ENCODE measurements around the gene ZDHHC6. TPM values are rescaled to one million over a fixed set of nuclear protein-coding genes. Genes with fewer than 3 reads are reported as not detected.

The ZDHHC6 gene
- total and polyA plus RNA-seq, 10 of the 15 experiments (the other 5 are each of a cell fraction or from before 2014, with no cell fraction given): 23.8 to 59.4 (median 35.6) TPM

DNA sequence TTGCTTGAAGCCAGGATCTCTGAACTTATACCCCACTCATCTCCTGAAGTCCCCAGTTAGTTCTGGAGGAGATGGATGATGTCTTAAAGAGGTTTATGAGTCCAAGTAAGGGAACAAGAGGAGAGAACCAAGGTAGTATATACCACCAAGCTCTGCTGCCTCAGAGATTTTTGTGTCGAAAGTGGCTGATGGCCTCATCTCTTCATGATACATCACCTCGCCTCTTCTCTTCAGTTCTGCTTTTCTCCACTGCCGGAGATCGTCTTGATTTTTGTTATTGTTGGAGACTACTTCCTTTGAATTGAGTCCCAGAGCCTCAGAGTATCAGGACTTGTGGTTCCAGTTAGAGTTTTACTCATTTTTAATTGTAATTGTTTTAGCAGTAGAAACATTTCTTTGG, 2.2 kb upstream of the ZDHHC6 start:
- in situ Hi-C loops (cut with MboI): no loop called here

More for the DNA sequence above, 2.2 kb upstream of the ZDHHC6 start:
- no peak overlapping the region for H2AFZ ChIP-seq (ENCODE audit: control insufficient read depth, low read depth, low read length)
- ChIA-PET POLR2A (no interaction called here), CTCF (interaction anchor here (1.1 to 1.2 kb wide), 2 partner anchors 14 to 23 kb away, joined by 4 to 9 read pairs; no protein-coding TSS in a partner anchor), RAD21 (ENCODE audit: unreplicated experiment) (no interaction called here), SMC1A (ENCODE audit: uncharacterized antibody, unreplicated experiment) (no interaction called here)
- FAIRE-seq: no peak
- H3K27me3 ChIP-seq (replicated peaks in 1 of 2; ENCODE audit: control insufficient read depth in 2 of 2, insufficient read depth in 2 of 2, low read length in 1 of 2): no peaks in the 10 kb centered on the region
- ATAC-seq: no peak
- H3K4me2 ChIP-seq (ENCODE audit: control insufficient read depth, insufficient read depth): peak overlapping the region; percentile 80
- H3K4me3 ChIP-seq: no peak overlapping the region
- H3K79me2 ChIP-seq (ENCODE audit: control insufficient read depth, insufficient read depth, low read length): peaks cover 55% of the 10 kb centered on the region
- H3K9me3 ChIP-seq (replicated peaks; ENCODE audit: control insufficient read depth, insufficient read depth, low read length): no peaks in the 10 kb centered on the region
- H3K36me3 ChIP-seq (ENCODE audit: control insufficient read depth in 2 of 2, insufficient read depth in 2 of 2, low read length in 1 of 2): peaks cover 0 to 6% of the 10 kb centered on the region in 2 experiments; a peak in 2 of 4 replicates
- no peak overlapping the region for H3K9ac ChIP-seq (ENCODE audit: control insufficient read depth, insufficient read depth, low read length)
- no peak for TF ChIP-seq ZNF217 (IDR thresholded peaks at IDR 0.05)
- TF ChIP-seq ZSCAN29 (IDR thresholded peaks at IDR 0.05): no peak
- TF ChIP-seq SREBF1 (IDR thresholded peaks at IDR 0.05; ENCODE audit: low read length): no peak
- TF ChIP-seq BHLHE40 (IDR thresholded peaks at IDR 0.05; ENCODE audit: borderline replicate concordance in 1 of 2, low read depth in 2 of 2, low read length in 1 of 2): no peak
- TF ChIP-seq, protein P1, sequence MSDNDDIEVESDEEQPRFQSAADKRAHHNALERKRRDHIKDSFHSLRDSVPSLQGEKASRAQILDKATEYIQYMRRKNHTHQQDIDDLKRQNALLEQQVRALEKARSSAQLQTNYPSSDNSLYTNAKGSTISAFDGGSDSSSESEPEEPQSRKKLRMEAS (IDR thresholded peaks at IDR 0.05; ENCODE audit: low read depth, low read length): no peak
- no peak for TF ChIP-seq ZBTB33 (IDR thresholded peaks at IDR 0.05)
- no peak for TF ChIP-seq MEF2A (IDR thresholded peaks at IDR 0.05; ENCODE audit: insufficient read depth, low read depth, low read length)
- TF ChIP-seq ZNF24 (IDR thresholded peaks at IDR 0.05): no peak
- TF ChIP-seq TBL1XR1 (IDR thresholded peaks at IDR 0.05; ENCODE audit: low read depth, low read length): no peak
- DNase-seq (ENCODE audit: low read depth, low spot score): no peak
- BruUV-seq (replicated peaks): no TSS peak
- WGBS (ENCODE audit: insufficient coverage, insufficient replicate concordance, low lambda C conversion rate, missing lambda C conversion rate): 87% methylated on average over 4 of the region's 4 CpGs
- H3K4me1 ChIP-seq (ENCODE audit: control insufficient read depth, insufficient read depth, low read length): peaks cover 8% of the 10 kb centered on the region
- H4K20me1 ChIP-seq (ENCODE audit: control insufficient read depth, insufficient read depth): no peaks in the 10 kb centered on the region; the same call in 1 of the 2 replicates
- intact Hi-C loops (cut with micrococcal nuclease; ENCODE audit: unreplicated experiment): loop anchor here (5.0 kb wide), 1 partner anchor 72 kb away; no protein-coding TSS in a partner anchor
- no peak overlapping the region for H3K27ac ChIP-seq (ENCODE audit: control insufficient read depth, insufficient read depth)
